Gastrocnemius medialis (tissue), 4 donors: ENCODE measurements around the gene SF1.

ENCODE experiments used
- POLR2A ChIP-seq, 2 donors: fragments of 450-650 bp; IDR thresholded peaks; one replicate each; pipeline ENCODE4 v1.6.1; 2017; ENCODE audit warnings: antibody characterized with exemption in 2 of 2, mild to moderate bottlenecking in 2 of 2, moderate library complexity in 2 of 2
- TF ChIP-seq, protein P1 (sequence below), 5 experiments: fragments of 450-650 bp in 3 of 5; fragments of 200-600 bp in 2 of 5; sonication (generic) in 2 of 5; IDR thresholded peaks in 4 of 5; conservative IDR thresholded peaks in 1 of 5; 1 replicate in 4 of 5; 2 replicates in 1 of 5; pipeline ENCODE4 v1.5.1; 2016 to 2019; ENCODE audit warnings: antibody characterized with exemption in 5 of 5, mild to moderate bottlenecking in 3 of 5, moderate library complexity in 3 of 5

DNA sequence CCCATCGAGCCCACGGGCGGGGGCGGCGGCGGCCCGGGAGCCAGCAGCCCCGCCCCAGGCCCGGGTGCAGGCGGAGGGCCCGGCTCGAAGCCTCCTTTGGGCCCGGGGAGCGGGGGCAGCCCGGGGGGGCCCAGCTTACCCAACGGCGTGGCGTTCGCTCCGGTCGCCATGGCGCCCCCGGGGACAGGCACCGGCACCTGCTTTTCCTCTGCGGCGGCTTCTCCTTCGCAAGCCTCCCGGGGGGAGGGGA lies 194 bp downstream of the SF1 start:
- TF ChIP-seq, protein P1, sequence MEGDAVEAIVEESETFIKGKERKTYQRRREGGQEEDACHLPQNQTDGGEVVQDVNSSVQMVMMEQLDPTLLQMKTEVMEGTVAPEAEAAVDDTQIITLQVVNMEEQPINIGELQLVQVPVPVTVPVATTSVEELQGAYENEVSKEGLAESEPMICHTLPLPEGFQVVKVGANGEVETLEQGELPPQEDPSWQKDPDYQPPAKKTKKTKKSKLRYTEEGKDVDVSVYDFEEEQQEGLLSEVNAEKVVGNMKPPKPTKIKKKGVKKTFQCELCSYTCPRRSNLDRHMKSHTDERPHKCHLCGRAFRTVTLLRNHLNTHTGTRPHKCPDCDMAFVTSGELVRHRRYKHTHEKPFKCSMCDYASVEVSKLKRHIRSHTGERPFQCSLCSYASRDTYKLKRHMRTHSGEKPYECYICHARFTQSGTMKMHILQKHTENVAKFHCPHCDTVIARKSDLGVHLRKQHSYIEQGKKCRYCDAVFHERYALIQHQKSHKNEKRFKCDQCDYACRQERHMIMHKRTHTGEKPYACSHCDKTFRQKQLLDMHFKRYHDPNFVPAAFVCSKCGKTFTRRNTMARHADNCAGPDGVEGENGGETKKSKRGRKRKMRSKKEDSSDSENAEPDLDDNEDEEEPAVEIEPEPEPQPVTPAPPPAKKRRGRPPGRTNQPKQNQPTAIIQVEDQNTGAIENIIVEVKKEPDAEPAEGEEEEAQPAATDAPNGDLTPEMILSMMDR (IDR thresholded peaks at IDR 0.05 in 4 of 5, conservative IDR thresholded peaks at IDR 0.05 in 1 of 5): no peak
- TF ChIP-seq POLR2A (IDR thresholded peaks at IDR 0.05): peak in 1 of 2 donors; percentile 92
